DOHH2 (cell line): Measurements from ENCODE around the gene SNRK.

Source experiments
- EZH2phosphoT487 ChIP-seq: fragments of 200-600 bp; sonication (generic); IDR thresholded peaks from 2 replicates; pipeline ENCODE4 v1.6.1; 2017; ENCODE audit warnings: borderline replicate concordance, mild to moderate bottlenecking, antibody characterized with exemption, low read length, moderate library complexity, mixed read lengths
- TF ChIP-seq, protein P1 (sequence below): fragments of 200-600 bp; sonication (generic); IDR thresholded peaks from one replicate; pipeline ENCODE4 v1.5.1; 2014; ENCODE audit warnings: antibody characterized with exemption, mild to moderate bottlenecking, low read depth, low read length; ENCODE audit not compliant: poor library complexity, severe bottlenecking

DNA sequence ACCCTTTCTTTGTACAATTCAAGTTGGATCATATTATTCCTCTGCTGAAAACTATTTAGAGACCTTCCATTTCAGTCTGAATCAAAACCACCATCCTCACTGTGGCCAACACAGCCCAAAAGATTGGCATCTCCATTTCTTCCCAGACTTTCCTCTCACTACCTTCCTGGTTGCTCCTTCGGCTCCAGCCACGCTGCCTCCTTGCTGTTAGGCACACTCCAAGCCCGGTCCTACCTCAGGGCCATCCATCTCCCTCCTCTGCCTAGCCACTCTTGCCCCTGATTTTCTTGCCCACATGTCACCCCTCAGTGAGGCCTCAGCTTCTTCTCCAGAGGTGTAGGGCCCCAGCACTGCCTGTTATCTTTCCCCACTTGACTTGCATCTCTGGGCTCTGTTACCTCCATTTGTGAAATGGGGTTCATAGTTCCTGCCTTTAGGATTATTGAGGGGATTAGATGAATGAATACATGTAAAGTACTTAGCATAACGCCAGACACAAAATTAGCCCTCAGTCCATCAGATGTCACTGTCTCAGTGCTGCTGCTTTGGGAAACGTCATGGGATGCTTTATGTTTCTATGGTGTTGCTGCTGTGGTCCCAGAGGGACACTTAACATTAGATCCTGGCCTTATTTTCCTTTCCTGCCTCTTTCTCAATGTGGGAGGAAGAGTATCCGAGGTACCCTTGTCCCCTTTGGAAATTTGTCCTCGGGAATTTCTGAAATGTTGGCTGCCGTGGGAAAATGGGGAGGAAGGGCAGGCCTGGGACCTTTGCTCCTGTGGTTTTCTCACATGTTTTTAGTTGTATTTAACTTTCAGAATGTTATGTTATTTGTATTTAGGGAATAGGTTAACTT is 31.3 kb downstream of the SNRK start:
- TF ChIP-seq, protein P1, sequence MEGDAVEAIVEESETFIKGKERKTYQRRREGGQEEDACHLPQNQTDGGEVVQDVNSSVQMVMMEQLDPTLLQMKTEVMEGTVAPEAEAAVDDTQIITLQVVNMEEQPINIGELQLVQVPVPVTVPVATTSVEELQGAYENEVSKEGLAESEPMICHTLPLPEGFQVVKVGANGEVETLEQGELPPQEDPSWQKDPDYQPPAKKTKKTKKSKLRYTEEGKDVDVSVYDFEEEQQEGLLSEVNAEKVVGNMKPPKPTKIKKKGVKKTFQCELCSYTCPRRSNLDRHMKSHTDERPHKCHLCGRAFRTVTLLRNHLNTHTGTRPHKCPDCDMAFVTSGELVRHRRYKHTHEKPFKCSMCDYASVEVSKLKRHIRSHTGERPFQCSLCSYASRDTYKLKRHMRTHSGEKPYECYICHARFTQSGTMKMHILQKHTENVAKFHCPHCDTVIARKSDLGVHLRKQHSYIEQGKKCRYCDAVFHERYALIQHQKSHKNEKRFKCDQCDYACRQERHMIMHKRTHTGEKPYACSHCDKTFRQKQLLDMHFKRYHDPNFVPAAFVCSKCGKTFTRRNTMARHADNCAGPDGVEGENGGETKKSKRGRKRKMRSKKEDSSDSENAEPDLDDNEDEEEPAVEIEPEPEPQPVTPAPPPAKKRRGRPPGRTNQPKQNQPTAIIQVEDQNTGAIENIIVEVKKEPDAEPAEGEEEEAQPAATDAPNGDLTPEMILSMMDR = no peak
- no peak for TF ChIP-seq EZH2phosphoT487
